SIG-M5 treated with dmso at 0.1 percent for 504 hours (cell line): ENCODE measurements around the gene KLHL17.
A peak's percentile ranks its signal among the peaks of the same experiment; 100 is the strongest.

ENCODE experiments used
- DNase-seq: peaks from one replicate; lab custom pipeline; 2025; ENCODE audit not compliant: unreplicated experiment; lab: John Stamatoyannopoulos, UW

KLHL17 gene

DNA sequence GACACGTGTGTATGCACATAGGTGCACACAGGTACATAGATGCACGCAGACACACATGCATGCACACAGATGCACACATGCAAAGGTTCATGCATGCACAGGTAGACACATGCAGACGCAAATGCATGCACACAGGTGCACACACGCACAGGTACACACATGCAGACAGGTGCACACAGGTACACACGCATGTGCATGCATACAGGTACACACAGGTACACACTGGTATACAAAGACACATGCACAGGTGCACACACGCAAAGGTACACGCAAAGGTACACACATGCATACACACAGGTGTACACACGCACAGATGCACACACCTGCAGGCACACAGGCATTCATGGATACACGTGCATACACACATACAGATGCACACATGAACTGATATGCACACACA is 10.1 kb upstream of the KLHL17 start:
- DNase-seq, result no peak

DNA sequence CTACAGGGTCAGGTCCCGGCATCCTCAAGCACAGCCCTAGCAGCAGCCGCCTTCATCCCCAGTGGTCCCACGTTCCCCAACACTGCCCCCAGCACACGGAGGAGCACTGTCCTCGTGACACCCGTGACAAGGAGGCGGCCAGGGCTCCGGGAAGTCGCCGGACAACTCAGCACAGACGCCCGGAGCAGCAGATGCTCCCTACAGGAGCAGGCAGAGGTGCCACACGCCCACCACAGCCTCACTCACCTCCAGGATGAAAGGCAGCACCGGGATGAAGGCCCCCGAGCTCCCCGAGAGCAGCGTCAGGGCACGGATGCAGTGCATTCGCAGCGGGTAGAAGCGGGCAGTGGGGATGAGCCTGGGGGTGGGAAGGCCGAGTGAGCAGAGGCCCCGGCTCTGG is 9.5 kb upstream of the KLHL17 start:
- no peak for DNase-seq

DNA sequence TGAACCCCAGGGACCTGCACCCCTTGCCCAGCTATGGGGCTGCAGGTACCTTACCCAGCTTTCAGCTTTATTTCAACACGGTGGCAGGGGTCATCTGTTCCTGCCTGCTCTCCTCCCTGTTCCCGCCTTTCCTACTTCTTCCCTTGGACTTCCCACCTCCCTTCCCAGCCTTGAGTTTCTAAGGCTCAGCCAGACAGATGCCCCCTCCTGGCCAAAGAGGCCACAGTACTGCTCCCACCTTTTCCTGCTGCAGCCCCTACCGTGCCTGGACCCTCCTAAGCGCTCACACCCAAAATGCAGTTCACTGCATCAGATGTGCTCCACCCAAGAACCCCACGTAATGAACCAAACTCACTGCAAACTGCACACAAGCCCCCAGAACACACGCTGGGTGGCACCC is 9.0 kb upstream of the KLHL17 start:
- DNase-seq, result no peak

DNA sequence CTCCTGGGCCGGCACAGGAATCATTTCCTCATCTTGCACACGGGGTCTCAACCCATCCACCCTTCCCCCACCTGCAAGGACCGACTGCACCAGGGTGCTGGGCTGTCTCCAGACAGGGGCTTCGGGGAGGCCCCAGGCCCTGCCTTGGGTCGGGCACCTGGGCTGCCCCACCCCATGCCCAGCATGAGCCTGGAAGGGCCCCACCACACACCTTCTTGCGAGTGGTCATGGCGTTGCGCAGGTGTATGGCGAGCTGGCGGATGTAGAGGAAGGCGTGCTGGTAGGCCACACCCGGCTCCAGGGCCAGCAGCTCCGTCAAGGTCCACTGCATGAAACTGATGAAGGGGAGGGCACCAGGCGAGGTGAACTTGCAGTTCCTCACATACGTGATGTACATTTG is 8.2 kb upstream of the KLHL17 start:
- DNase-seq, result no peak

DNA sequence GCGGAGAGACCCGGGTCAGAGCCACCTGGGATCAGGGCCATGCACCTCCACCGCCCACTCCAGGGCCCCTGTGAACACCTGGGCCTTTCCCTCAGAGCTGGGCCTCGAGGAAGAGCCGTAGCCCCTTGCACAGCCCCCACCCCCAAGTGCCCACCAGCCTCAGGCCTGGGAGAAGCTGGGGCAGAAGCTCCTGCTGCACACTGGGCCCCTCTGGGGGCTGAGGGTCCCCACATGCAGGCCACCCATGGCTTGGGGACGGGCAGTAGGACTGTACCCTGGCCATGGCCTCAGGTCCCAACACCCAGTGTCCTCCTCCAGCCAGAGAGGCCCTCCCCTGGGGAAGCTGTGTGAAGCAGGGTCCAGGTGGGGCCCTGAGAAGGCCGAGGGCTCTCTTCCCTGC is 7.8 kb upstream of the KLHL17 start:
- no peak for DNase-seq

DNA sequence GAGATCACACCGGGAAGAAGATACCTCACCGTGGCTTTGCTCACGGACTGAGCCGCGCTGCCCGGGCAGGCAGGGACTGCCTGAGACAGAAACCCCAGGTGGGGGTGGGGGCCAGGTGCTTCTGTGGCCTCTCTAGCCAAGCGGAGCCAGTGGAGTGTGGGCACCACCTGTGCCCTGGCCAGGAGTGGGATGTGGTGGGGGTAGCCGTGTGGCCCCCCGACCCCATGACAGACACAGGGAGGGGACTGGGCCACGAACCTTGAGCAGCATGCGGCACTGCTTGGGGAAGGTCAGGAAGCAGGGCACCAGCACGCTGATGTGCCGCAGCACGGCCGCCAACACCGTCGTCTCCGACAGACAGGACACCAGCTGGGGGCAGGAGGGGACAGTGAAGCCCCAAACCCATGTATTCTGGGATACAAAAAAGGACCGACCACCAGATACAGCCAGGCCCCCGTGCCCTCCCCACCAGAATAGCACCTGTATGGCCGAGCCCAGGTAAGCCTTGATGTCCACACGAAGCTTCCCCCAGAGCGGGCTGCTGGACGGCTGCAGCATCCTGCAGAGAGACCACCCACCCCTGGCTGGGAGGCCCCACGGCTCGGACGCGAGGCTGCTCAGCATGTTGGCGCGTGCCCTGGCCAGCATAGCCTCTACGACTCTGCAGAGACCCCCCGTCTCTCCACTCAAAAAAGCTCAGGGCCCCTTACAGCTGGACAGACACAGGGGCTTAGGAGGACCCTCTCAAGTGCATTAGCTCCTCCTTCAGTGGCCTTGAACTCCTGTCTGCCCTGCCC is 6.7 kb upstream of the KLHL17 start:
- no peak for DNase-seq

DNA sequence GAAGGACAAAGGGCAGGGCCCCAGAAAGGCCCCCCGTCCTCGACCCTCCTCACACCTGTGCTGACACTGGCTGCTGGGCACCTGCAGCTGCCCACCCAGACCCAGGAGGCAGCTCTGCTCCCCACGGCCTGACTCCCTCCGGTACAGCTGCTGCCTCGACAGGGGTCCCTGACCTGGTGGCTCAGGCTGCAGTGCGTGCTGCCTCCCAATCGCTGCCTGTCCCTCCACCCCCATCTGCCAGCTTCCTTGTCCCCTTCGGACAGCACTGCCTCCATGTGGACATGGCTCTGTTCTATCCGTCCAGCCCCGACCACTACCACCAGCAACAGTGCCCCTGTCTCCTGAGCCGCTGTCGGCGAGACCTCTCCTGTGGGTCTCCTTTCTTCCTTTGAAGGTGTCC is 5.5 kb upstream of the KLHL17 start:
- DNase-seq, result no peak

DNA sequence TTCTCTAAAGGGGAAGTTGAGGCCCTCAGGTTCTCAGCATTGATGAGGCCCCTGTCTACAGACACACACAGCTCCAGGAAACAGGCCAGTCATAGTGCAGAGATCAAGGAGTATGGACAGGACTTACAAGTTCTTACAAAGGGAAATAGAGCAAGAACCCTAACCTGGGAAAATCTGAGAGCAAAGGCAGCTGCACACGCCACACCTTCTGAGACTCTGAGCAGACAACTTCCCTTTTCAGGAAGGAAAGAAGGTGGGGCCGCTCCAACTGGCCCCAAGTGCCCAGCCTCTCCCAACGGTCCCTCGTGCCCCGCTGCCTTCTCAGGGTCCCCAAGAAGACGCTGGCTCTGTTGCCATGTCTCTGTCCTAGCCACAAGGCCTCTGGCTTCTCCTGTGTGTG is 4.9 kb upstream of the KLHL17 start:
- no peak for DNase-seq

DNA sequence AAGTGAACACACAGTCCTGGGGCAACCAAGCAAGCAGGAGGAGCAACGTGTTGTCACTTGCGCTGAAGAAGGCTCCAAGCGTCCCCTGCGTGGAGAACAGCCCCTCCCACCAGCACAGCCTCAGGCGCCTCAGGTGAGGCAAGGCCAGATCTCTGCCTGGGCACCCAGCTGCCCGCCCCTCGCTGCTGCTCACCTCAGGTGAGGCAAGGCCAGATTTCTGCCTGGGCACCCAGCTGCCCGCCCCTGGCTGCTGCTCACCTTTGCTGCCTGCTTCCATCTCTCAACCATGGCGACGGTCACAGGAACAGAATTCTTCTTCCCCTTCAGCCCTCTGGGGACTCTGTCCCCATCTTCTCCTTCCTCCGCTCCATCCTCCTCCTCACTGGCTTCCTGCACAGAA is 3.7 kb upstream of the KLHL17 start:
- no peak for DNase-seq

DNA sequence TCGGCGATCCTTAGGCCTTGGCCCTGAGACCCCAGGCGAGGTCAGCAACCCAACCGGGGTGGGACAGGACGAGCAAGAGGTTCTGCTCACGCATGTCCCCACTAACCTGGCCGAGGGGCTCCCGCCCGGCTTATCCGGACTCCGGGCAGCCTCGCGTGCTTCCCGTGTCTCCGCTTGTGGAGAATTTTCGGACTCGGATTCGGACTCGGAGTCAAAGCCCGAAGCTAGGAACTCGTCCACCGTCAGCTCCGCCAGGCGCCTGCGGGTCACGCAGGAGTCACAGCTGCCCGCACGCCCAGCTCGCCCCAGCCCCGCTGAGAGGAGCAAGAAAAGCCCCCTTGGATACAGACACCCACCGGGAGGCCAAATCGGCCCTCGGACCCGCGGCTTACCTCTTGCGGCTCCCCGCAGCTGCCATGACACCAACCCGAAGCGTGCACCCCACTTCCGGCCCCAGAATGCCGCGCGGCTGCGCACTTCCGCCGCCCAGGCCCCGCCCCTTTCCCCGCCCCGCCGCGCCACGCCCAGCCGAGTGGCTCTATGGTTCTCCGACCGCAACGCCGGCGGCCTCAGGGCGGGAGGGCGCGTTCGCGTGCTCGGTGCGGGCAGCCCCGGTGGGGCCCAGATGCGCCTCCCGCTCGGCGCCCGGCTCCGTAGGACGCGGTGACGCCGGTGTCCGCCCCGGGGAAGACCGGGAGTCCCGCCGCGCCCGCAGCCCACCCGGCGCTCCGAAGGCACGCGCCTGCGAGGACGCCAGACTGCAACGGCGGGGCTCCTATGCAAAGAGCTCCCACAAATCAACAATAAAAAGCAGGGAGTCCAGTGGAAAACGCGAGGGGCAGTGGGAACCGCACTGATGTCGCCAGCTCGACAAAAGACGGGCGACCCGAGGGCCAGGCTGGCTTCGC is 1.3 kb upstream of the KLHL17 start, which contains the start of gene NOC2L:
Gene NOC2L (minus strand): TSS at position 434 of the 908 bp plus-strand sequence. CDS start 16 bp downstream, at position 418.
- peak; percentile 68 for DNase-seq

DNA sequence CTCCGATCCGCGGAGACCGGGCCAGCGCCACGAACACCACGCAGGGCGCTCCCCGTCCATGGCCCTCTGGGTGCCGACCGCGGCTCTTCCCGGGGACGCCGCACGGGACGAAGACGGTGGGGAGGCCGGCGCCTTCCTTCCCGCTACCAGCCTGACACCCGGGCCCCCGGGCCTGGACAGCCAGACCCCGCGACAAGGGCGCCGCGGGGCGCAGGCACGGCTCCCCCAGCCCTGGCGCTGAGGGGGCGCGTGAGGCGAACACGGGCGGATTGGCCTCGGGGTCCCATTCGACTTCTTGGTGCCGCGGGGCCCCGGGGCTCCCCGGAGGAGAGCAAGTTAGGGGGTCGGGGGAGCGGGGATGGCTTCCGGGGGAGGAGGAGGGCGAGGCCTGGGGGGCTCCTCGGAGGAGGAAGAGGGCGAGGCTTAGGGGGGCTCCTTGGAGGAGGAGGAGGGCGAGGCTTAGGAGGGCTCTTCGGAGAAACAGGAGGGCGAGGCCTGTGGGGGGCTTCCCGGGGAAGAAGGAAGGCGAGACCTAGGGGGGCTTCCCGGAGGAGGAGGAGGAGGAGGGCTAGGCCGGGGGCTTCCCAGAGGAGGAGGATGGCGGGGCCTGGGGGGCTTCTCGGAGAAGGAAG is 537 bp upstream of the KLHL17 start:
- DNase-seq, result no peak

DNA sequence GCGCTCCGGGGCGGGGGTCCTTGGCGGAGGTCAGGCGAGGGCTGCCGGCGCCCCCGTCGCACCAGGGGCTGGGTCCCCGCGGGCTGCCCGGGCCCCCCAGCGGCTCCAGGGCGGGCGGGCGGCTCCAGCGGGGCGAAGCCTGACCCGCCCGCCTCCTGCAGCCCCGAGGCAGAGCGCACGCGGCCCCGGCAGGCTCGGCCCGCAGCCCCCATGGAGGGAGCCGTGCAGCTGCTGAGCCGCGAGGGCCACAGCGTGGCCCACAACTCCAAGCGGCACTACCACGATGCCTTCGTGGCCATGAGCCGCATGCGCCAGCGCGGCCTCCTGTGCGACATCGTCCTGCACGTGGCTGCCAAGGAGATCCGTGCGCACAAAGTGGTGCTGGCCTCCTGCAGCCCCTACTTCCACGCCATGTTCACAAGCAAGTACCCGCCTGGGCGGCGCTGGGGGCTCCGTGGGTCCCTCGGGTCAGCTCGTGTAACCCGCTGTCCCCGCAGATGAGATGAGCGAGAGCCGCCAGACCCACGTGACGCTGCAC is 817 bp downstream of the KLHL17 start:
- DNase-seq, result no peak

DNA sequence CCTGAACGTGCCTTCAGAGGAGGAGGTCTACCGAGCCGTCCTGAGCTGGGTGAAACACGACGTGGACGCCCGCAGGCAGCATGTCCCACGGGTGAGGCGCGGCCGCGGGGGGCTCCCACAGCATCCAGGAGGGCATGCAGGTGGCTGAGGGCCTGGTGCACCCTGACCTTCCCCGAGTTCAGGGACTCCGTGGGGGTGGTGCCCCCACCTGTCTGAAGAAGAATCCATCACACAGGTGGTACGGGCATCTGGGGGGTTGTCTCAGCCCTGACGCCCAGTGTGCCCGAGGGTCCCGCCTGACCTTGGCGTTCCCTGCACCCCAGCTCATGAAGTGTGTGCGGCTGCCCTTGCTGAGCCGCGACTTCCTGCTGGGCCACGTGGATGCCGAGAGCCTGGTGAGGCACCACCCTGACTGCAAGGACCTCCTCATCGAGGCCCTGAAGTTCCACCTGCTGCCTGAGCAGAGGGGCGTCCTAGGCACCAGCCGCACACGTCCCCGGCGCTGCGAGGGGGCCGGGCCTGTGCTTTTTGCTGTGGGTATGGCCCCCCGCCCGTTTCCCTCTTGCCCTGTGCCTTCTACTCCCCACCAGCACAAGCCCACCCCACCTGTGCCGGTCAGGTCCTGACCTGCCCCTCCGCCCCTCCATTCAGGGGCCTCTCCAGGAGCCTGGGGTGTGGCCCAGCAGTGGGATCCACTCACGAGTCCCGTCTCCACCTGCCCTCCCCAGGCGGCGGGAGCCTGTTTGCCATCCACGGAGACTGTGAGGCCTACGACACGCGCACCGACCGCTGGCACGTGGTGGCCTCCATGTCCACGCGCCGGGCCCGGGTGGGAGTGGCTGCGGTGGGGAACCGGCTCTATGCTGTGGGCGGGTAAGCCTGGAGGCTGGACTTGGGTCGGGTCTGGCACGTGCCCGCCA is 2.3 kb downstream of the KLHL17 start:
- no peak for DNase-seq

DNA sequence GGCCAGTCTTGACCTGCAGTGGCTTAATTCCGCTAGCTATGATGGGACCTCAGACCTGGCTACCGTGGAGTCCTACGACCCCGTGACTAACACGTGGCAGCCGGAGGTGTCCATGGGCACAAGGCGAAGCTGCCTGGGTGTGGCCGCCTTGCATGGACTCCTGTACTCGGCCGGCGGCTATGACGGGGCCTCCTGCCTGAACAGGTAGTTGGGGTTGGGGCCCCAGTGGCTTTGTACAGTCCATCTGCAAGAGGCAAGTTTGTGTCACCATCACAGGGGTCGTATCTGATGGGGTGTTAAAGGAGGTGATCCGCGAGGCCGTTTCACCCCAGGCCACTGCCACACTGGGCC is 2.9 kb downstream of the KLHL17 start:
- no peak for DNase-seq

DNA sequence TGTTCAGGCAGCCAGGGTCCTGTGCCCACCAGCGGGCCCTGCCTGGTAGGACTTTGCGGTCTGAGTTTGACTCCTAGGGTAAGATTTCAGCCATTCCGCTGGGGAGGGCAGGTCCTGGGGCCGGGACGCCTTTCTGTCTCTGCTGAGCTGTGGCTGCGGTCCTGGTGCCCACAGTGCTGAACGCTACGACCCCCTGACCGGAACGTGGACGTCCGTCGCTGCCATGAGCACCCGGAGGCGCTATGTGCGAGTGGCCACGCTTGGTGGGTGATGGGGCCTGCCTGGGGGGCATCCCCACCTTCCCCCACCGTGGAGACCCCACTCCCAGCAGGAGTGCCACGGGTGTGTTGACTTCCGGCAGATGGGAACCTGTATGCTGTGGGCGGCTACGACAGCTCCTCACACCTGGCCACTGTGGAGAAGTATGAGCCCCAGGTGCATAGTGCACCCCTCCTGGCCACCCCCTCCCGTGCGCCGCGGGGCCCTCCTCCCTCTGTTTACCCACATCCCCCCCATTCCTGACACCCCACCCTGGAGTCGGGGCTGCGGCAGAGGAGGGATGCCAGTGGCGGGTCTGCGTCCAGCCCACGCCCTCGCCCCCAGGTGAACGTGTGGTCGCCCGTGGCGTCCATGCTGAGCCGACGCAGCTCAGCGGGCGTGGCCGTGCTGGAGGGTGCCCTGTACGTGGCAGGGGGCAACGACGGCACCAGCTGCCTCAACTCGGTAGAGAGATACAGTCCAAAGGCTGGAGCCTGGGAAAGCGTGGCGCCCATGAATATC is 3.6 kb downstream of the KLHL17 start:
- no peak for DNase-seq

DNA sequence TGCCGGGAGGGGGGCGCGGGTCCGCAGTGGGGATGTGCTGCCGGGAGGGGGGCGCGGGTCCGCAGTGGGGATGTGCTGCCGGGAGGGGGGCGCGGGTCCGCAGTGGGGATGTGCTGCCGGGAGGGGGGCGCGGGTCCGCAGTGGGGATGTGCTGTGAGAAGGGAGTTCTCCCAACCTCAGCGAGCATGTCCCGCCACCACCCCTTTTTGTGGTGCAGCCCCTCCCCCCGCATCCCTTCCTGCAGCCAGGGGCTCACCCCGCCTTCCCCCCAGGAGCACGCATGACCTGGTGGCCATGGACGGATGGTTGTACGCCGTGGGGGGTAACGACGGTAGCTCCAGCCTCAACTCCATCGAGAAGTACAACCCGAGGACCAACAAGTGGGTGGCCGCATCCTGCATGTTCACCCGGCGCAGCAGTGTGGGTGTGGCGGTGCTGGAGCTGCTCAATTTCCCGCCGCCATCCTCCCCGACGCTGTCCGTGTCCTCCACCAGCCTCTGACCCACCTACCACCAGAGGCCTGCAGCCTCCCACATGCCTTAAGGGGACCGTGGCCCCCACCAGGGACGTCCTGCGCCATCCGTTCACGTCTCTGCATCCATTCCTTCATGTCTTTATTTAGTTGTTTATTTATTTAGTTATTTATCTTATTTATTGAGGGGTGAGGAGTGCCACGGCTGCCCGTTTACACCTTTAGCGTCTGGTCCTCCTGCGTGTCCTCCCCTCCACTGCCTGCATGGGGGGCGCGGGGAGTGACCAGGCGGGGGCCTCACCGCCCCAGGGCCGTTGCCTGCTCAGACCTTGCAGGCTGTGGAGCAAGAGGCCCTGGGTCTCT is 4.5 kb downstream of the KLHL17 start:
- DNase-seq, result no peak

DNA sequence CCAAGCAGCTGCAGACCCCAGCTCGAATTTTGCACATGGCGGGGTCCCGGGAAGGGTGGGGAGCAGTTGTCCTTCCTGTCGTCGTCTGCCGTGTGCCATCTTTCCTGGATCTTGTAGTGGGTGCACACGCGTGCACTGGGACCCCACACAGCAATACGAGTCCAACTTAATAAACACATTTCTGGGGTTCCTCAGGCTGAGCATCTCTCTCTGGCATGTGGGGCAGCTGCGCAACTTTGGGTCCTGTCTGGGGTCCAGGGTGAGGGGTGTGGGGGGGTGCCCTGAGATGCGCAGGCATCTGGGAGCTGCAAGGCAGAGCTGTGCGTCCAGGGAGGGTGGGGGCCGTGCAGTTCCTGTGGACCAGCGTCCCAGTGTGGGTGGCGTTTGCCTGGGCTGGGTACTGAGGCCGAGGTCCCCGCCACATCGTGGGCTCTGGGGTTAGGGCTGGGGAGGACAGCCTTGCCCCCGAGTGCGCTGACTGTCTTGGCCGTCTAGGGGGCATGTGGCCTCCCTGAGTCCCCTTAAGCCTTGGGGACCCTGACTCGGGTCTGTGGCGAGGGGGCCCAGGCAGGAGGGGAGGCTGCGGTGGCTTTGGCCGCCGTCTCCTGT is 5.2 kb downstream of the KLHL17 start:
- no peak for DNase-seq

DNA sequence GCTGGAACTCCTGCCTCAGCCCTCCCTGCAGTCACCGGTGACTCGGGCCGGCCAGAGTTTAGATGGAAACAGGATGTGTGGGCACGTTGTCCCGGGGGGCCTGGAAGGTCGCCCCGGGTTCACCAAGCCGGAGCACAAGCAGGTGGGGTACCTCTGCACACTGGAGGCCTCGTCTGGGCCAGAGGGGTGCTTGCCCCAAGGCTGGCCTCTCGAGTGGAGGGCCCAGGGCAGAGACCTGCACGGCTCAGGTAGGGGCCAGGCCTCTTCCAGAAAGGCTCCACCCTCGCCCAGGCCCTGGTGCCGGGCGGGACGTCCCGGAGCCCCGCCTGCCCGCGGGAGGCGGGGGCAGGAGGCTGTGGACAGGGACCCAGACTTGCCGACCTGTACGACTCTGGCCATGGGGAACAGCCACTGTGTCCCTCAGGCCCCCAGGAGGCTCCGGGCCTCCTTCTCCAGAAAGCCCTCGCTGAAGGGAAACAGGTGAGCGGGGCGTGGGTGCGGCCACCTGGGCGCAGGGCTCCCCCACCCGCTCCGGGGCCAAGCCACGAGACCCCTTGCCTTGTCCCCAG is 5.8 kb downstream of the KLHL17 start, which contains the start of gene PLEKHN1:
Gene PLEKHN1 (plus strand): TSS at position 348 of the 569 bp plus-strand sequence. CDS start 50 bp downstream, at position 398.
- no peak for DNase-seq
